GM15510 (cell line): ENCODE measurements around the gene DUOX2.

Experiments
- POLR2A ChIP-seq: IDR thresholded peaks from 3 replicates; pipeline ENCODE4 v1.6.1; 2011; ENCODE audit warnings: borderline replicate concordance; ENCODE audit not compliant: insufficient read length; ENCODE audit errors: extremely low read depth

The DUOX2 gene

GRCh38 chr15:45129651-45130129, 15.7 kb upstream of the DUOX2 start, which contains the start of the genes DUOX1 and DUOXA1:
DUOX1 (plus strand) TSS chr15:45129994; CDS start chr15:45131967, 1,973 bp downstream.
DUOXA1 (minus strand) TSS chr15:45129879; CDS start chr15:45123014, 6,865 bp downstream.
- no peak for TF ChIP-seq POLR2A

DNA sequence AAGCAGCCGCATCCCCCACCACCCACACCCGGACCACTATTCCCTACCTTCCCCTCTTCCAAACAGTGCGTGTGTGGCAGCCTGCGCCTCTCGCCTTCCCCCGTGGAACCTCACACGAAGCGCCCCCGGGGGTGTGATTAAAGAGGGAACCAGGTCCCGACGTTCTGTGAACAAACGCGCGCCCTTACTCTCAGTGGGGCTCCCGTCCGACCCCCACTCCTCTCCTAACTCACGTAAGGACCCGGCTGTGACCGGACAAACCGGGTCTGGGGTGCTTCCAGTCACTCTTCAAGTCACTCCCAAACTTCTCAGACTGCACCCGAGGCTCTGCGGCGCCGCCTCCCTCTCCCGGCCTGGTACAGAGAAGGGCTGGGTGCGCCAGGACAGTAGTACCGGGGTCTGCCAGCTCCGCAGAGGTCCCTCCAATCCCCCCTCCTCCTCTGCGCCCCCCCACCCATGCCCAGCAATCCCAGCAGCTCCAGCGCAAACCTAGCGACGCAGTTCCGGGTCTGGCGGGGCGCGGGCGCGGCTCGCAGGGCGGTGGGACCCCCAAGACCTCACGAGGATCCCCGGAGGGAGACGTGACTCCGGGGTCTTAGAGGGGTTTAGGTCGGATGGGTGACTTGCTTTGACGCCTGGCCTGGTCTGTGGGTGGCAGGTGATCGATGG, 15.1 kb upstream of the DUOX2 start:
- TF ChIP-seq POLR2A = no peak

DNA sequence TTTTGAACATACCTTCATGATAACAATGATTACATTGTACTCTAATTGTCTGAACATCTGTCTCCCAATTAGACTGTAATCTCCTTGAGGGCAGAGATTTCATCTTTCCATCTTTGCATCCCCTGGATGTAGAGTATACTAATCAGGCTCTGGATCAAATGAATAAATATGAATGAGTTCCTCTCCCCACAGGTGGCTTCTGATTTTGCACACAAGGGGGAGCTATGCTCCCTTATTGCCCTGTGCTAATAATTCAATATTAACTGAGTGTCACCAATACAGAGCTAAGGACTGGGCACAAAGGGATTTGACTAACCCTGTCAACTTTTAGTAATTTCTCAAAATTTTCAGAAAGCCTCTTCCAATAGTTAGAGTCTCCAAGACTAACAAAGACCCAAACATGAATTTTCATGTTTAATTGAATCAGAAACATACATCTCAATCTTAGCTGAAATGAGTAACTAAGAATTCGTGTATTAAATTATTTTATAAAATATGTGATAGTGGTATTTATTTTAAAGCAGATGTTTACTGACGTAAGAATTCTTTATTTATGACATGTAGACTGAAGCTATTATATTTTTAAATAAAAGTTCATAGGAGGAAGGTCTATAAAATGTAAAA, 12.7 kb upstream of the DUOX2 start:
- no peak for TF ChIP-seq POLR2A

GRCh38 chr15:45123397-45123796, 9.4 kb upstream of the DUOX2 start:
- no peak for TF ChIP-seq POLR2A

GRCh38 chr15:45122719-45123118, 8.7 kb upstream of the DUOX2 start:
- TF ChIP-seq POLR2A = no peak

GRCh38 chr15:45121706-45122417, 7.9 kb upstream of the DUOX2 start:
- no peak for TF ChIP-seq POLR2A

DNA sequence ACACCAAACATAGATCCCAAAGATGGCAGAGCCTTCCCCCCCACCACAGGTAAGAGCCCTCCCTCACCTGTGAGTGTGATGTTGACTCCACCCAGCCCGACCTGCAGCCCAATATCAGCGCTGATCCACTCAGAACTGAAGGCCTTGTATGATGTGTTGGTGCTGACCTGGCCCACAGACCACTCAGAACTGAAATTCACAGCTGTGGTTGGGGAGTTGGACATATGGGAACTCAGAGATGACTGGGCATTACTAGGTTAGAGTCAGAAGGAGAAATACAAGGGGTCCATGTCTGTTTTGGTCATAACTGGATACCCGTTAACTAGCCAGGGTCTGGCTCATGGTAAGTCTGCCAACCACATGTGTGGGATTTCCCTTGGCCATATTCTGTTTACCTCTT, 7.0 kb upstream of the DUOX2 start:
- no peak for TF ChIP-seq POLR2A

GRCh38 chr15:45120081-45120972, 6.4 kb upstream of the DUOX2 start:
- TF ChIP-seq POLR2A = no peak

DNA sequence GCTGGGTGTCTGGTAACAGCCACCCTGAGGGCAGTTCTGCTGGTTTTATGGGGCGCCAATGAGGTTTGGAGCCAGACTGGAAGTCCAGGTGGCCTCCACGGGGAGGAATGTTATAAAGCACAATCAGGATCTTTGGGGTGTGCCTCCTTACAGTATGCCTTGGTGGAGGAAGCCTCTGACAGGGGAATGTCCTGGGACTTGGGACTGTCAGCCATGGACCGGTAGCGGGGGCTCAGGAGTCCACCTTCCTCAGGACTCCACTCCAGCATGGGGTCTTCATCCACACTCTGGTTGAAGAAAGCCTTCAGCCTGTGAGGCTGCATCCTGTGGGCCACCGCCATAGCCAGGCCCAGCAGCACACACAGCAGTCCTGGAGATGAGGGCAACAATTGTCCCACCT, 5.0 kb upstream of the DUOX2 start:
- TF ChIP-seq POLR2A = no peak

DNA sequence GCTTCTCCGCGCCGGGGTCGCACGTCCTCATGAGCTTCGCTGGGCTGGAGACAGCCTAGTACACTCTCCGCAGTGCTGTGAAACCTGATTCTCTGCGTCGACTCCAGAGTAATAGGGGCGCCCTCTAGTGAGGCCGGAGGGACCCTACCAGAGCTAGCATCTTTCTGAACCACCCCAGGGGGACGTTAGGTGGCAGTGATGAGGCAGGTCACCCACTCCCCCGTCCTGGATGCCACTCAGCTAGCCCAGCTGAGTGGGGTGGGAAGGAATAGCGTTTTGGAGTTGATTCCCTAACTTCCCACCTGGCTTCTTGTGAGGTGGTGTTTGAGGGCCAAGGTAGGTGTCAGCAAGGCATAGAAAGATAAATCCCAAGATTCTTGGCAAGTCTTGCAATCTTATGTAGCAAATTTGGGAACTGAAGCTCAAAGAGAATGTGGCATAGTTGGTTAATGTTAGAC, 4.2 kb upstream of the DUOX2 start:
- no peak for TF ChIP-seq POLR2A

DNA sequence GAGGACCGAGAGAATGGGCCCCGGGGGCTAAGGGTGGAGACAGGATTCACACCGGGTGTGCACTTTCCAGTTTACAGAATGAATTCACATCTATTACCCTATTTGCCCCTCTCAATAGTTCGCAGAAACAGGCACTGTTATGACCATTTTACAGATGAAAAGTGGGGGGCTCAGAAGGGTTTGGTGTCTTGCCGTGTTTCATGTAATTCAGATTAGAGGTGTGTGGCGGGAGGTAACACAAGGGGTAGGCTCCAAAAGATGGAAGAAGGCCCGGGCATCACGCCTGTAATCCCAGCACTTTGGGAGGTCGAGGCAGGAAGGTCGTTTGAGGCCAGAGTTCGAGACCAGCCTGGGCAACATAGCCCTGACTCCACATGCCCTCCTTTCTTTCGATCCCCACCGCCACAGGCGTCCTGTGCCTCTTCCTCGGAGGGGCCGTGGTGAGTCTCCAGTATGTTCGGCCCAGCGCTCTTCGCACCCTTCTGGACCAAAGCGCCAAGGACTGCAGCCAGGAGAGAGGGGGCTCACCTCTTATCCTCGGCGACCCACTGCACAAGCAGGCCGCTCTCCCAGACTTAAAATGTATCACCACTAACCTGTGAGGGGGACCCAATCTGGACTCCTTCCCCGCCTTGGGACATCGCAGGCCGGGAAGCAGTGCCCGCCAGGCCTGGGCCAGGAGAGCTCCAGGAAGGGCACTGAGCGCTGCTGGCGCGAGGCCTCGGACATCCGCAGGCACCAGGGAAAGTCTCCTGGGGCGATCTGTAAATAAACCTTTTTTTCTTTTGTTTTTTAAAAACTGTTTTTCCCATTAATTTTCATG, 3.5 kb upstream of the DUOX2 start:
- no peak for TF ChIP-seq POLR2A

DNA sequence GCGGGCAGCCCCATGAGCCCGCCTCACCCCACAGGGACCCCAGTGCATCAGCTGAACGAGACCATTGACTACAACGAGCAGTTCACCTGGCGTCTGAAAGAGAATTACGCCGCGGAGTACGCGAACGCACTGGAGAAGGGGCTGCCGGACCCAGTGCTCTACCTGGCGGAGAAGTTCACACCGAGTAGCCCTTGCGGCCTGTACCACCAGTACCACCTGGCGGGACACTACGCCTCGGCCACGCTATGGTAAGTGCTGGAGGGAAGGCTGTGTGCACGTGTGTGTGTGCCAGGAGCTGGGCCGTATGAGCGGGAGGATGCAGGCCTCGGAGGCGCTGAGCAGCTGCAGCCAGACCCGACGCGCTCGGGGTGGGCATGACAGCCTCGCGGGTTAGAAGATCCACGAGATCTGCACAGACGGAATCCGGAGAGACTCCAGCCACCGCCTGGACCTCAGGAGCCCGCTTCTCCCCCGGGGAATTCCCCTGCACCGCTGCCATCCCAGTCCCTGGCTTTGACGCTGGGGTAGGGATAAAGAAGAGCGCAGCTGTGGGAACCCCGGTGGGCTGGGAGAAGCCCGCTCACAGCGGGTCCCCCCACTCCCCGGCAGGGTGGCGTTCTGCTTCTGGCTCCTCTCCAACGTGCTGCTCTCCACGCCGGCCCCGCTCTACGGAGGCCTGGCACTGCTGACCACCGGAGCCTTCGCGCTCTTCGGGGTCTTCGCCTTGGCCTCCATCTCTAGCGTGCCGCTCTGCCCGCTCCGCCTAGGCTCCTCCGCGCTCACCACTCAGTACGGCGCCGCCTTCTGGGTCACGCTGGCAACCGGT, 2.7 kb upstream of the DUOX2 start:
- TF ChIP-seq POLR2A = no peak

DNA sequence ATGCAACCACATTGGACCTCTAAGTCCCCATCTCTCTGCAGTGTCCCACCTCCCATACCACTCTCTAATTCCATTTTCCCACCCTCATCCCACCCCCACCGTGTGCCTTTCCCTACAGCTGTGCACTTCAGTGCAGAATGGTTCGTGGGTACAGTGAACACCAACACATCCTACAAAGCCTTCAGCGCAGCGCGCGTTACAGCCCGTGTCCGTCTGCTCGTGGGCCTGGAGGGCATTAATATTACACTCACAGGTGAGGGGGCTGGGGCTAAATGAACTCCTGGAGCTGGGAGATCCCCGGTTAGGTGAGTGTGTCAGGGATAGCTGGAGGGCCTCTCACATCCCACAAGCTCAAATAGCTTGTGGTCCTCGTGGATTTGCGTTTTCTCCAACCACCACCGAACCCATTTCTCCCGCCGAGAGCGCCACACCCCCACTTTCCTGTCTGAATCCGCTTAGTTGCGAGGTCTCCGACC, 2.1 kb upstream of the DUOX2 start:
- TF ChIP-seq POLR2A = no peak

GRCh38 chr15:45115312-45115820, 1.4 kb upstream of the DUOX2 start:
- no peak for TF ChIP-seq POLR2A
